GM03348 (cell line): Measurements from ENCODE around the gene F5.

Experiments
- DNase-seq: peaks from one replicate; pipeline ENCODE4 v3.0.0; 2012; ENCODE audit warnings: low spot score

The F5 gene

GRCh38 chr1:169475806-169476387 is 110.4 kb downstream of the F5 start:
- no peak for DNase-seq

- DNase-seq: no peak
These were observed 111.8 kb downstream of the F5 start for GRCh38 chr1:169474302-169474995.

- no peak for DNase-seq
These were observed 112.9 kb downstream of the F5 start for GRCh38 chr1:169473347-169473746.

- no peak for DNase-seq
These were observed 113.5 kb downstream of the F5 start for GRCh38 chr1:169472738-169473137.

- DNase-seq: no peak
These were observed 117.3 kb downstream of the F5 start for GRCh38 chr1:169468982-169469381.

GRCh38 chr1:169466259-169467230 is 119.7 kb downstream of the F5 start:
- DNase-seq: peak; percentile 29

- no peak for DNase-seq
These were observed 121.0 kb downstream of the F5 start for GRCh38 chr1:169465281-169465680.
